ENCODE data around the gene GPLD1.
A peak's percentile ranks its signal among the peaks of the same experiment; 100 is the strongest.

GPLD1 gene

GRCh38 chr6:24436979-24437378 lies 52.4 kb downstream of the GPLD1 start:
- no peak for ATAC-seq (ENCODE audit: insufficient read depth, low read depth)
- Histone ChIP-seq H3K27ac (ENCODE audit: low read length) (no peak overlapping the region), H3K9ac (ENCODE audit: low read depth, low read length) (no peak overlapping the region), H3K4me1 (ENCODE audit: insufficient read depth, low read length) (peaks cover 6% of the 10 kb centered on the region; the same call in 1 of the 2 replicates), H3K4me2 (ENCODE audit: insufficient read depth, low read length) (no peak overlapping the region), H3K9me3 (ENCODE audit: insufficient read depth, low read length, severe bottlenecking) (no peaks in the 10 kb centered on the region), H3K36me3 (ENCODE audit: insufficient read depth, low read length) (0 out of 2 replicates have a peak, but pooled peaks cover under 1% of the 10 kb centered on the region), H4K20me1 (ENCODE audit: insufficient read depth, low read length) (no peaks in the 10 kb centered on the region), H3K79me2 (ENCODE audit: insufficient read depth, low read length) (no peaks in the 10 kb centered on the region), H3K27me3 (ENCODE audit: insufficient read depth, low read length, poor library complexity) (no peaks in the 10 kb centered on the region), H3K4me3 (ENCODE audit: low read depth in 1 of 2, low read length in 2 of 2) (no peak overlapping the region), H2AFZ (ENCODE audit: low read depth, low read length) (no peak overlapping the region)
- DNase-seq: no peak
- TF ChIP-seq EZH2 (IDR thresholded peaks at IDR 0.05; ENCODE audit: borderline replicate concordance, low read depth, low read length, severe bottlenecking): no peak
- no peak for TF ChIP-seq CTCF (IDR thresholded peaks at IDR 0.05; ENCODE audit: borderline replicate concordance, extremely low read depth, low read length, poor library complexity, severe bottlenecking)

- Histone ChIP-seq H3K4me1 (ENCODE audit: insufficient read depth, low read length) (no peaks in the 10 kb centered on the region), H3K4me3 (ENCODE audit: low read depth in 1 of 2, low read length in 2 of 2) (no peak overlapping the region), H3K27ac (ENCODE audit: low read length) (no peak overlapping the region), H2AFZ (ENCODE audit: low read depth, low read length) (no peak overlapping the region), H3K27me3 (ENCODE audit: insufficient read depth, low read length, poor library complexity) (no peaks in the 10 kb centered on the region), H3K9me3 (ENCODE audit: insufficient read depth, low read length, severe bottlenecking) (no peaks in the 10 kb centered on the region), H3K36me3 (ENCODE audit: insufficient read depth, low read length) (peaks cover 4% of the 10 kb centered on the region; the same call in 1 of the 2 replicates), H3K9ac (ENCODE audit: low read depth, low read length) (no peak overlapping the region), H4K20me1 (ENCODE audit: insufficient read depth, low read length) (no peaks in the 10 kb centered on the region), H3K79me2 (ENCODE audit: insufficient read depth, low read length) (no peaks in the 10 kb centered on the region), H3K4me2 (ENCODE audit: insufficient read depth, low read length) (no peak overlapping the region)
- TF ChIP-seq EZH2 (IDR thresholded peaks at IDR 0.05; ENCODE audit: borderline replicate concordance, low read depth, low read length, severe bottlenecking) (no peak), CTCF (IDR thresholded peaks at IDR 0.05; ENCODE audit: borderline replicate concordance, extremely low read depth, low read length, poor library complexity, severe bottlenecking) (no peak)
- DNase-seq (no peak), ATAC-seq (ENCODE audit: insufficient read depth, low read depth) (no peak)
These were observed 56.8 kb downstream of the GPLD1 start for GRCh38 chr6:24432611-24433010.

- Histone ChIP-seq H3K9ac (ENCODE audit: low read depth, low read length) (no peak overlapping the region), H3K4me2 (ENCODE audit: insufficient read depth, low read length) (no peak overlapping the region), H3K4me3 (ENCODE audit: low read depth in 1 of 2, low read length in 2 of 2) (no peak overlapping the region), H3K27ac (ENCODE audit: low read length) (no peak overlapping the region), H4K20me1 (ENCODE audit: insufficient read depth, low read length) (no peaks in the 10 kb centered on the region; the same call in 1 of the 2 replicates), H3K9me3 (ENCODE audit: insufficient read depth, low read length, severe bottlenecking) (no peaks in the 10 kb centered on the region), H3K79me2 (ENCODE audit: insufficient read depth, low read length) (no peaks in the 10 kb centered on the region), H3K27me3 (ENCODE audit: insufficient read depth, low read length, poor library complexity) (no peaks in the 10 kb centered on the region), H3K4me1 (ENCODE audit: insufficient read depth, low read length) (no peaks in the 10 kb centered on the region), H2AFZ (ENCODE audit: low read depth, low read length) (no peak overlapping the region), H3K36me3 (ENCODE audit: insufficient read depth, low read length) (peaks cover 11% of the 10 kb centered on the region)
- TF ChIP-seq EZH2 (IDR thresholded peaks at IDR 0.05; ENCODE audit: borderline replicate concordance, low read depth, low read length, severe bottlenecking) (no peak), CTCF (IDR thresholded peaks at IDR 0.05; ENCODE audit: borderline replicate concordance, extremely low read depth, low read length, poor library complexity, severe bottlenecking) (peak; percentile 77)
- DNase-seq (peak; percentile 38), ATAC-seq (ENCODE audit: insufficient read depth, low read depth) (peak; percentile 84)
These were observed 58.3 kb downstream of the GPLD1 start for GRCh38 chr6:24431045-24431451.

GRCh38 chr6:24430086-24430485 lies 59.3 kb downstream of the GPLD1 start:
- H4K20me1 ChIP-seq (ENCODE audit: insufficient read depth, low read length): no peaks in the 10 kb centered on the region; the same call in 1 of the 2 replicates
- DNase-seq: no peak
- H3K9me3 ChIP-seq (ENCODE audit: insufficient read depth, low read length, severe bottlenecking): no peaks in the 10 kb centered on the region
- no peak overlapping the region for H3K9ac ChIP-seq (ENCODE audit: low read depth, low read length)
- no peaks in the 10 kb centered on the region for H3K79me2 ChIP-seq (ENCODE audit: insufficient read depth, low read length)
- ATAC-seq (ENCODE audit: insufficient read depth, low read depth): no peak
- H2AFZ ChIP-seq (ENCODE audit: low read depth, low read length): no peak overlapping the region
- H3K27me3 ChIP-seq (ENCODE audit: insufficient read depth, low read length, poor library complexity): no peaks in the 10 kb centered on the region
- no peak overlapping the region for H3K27ac ChIP-seq (ENCODE audit: low read length)
- peaks cover 20% of the 10 kb centered on the region for H3K36me3 ChIP-seq (ENCODE audit: insufficient read depth, low read length)
- H3K4me1 ChIP-seq (ENCODE audit: insufficient read depth, low read length): no peaks in the 10 kb centered on the region
- no peak for TF ChIP-seq CTCF (IDR thresholded peaks at IDR 0.05; ENCODE audit: borderline replicate concordance, extremely low read depth, low read length, poor library complexity, severe bottlenecking)
- no peak for TF ChIP-seq EZH2 (IDR thresholded peaks at IDR 0.05; ENCODE audit: borderline replicate concordance, low read depth, low read length, severe bottlenecking)
- no peak overlapping the region for H3K4me2 ChIP-seq (ENCODE audit: insufficient read depth, low read length)
- H3K4me3 ChIP-seq (ENCODE audit: low read depth in 1 of 2, low read length in 2 of 2): no peak overlapping the region

Data from DND-41 (cell line).